Choroid plexus epithelial cell (primary cell): ENCODE measurements around the gene TIE1.

Experiments
- DNase-seq: peaks from one replicate; pipeline ENCODE4 v3.0.0-alpha.2; 2010; ENCODE audit warnings: low read depth
- H3K4me3 ChIP-seq: 2 replicates; pipeline ENCODE4 v1.5.1; 2011; ENCODE audit warnings: low read depth, mild to moderate bottlenecking, control low read depth, low read length, moderate library complexity
- CTCF ChIP-seq: conservative IDR thresholded peaks from 2 replicates; pipeline ENCODE4 v1.5.1; 2011; ENCODE audit warnings: low read depth, mild to moderate bottlenecking, control low read depth, inconsistent platforms, low read length, moderate library complexity

TIE1 gene

GRCh38 chr1:43306688-43307457 is 6.1 kb downstream of the TIE1 start:
- DNase-seq = no peak
- no peak overlapping the region for H3K4me3 ChIP-seq
- no peak for TF ChIP-seq CTCF

GRCh38 chr1:43307458-43308158 is 6.8 kb downstream of the TIE1 start:
- no peak for DNase-seq
- TF ChIP-seq CTCF = no peak
- no peak overlapping the region for H3K4me3 ChIP-seq

- TF ChIP-seq CTCF = no peak
- no peak for DNase-seq
- H3K4me3 ChIP-seq = no peak overlapping the region
Measured at GRCh38 chr1:43308635-43309404, 8.0 kb downstream of the TIE1 start.

GRCh38 chr1:43309405-43310025 is 8.7 kb downstream of the TIE1 start:
- DNase-seq = no peak
- no peak for TF ChIP-seq CTCF
- H3K4me3 ChIP-seq = no peak overlapping the region

- TF ChIP-seq CTCF = no peak
- DNase-seq = no peak
Measured at GRCh38 chr1:43311521-43311920, 10.7 kb downstream of the TIE1 start.

GRCh38 chr1:43312212-43312623 is 11.4 kb downstream of the TIE1 start:
- TF ChIP-seq CTCF = no peak
- DNase-seq = no peak
- no peak overlapping the region for H3K4me3 ChIP-seq

More at GRCh38 chr1:43311521-43311920, 10.7 kb downstream of the TIE1 start:
- no peak overlapping the region for H3K4me3 ChIP-seq
